Suprapubic skin (tissue), 4 donors: ENCODE data around the gene COPG2. TPM values are rescaled to one million over a fixed set of nuclear protein-coding genes. Genes with fewer than 3 reads are reported as not detected.

Experiments used
- DNase-seq, 2 donors: peaks; one replicate each; pipeline ENCODE4 v3.0.0-alpha.2; 2019; ENCODE audit warnings: low spot score in 2 of 2
- H3K27ac ChIP-seq: fragments of 200-600 bp; sonication (generic); one replicate; pipeline ENCODE4 v1.5.1; 2019
- H3K27me3 ChIP-seq: fragments of 200-600 bp; sonication (generic); one replicate; pipeline ENCODE4 v1.5.1; 2019
- H3K36me3 ChIP-seq: fragments of 200-600 bp; sonication (generic); one replicate; pipeline ENCODE4 v1.5.1; 2019
- H3K4me1 ChIP-seq: fragments of 200-600 bp; sonication (generic); one replicate; pipeline ENCODE4 v1.5.1; 2019
- H3K4me3 ChIP-seq: fragments of 200-600 bp; sonication (generic); one replicate; pipeline ENCODE4 v1.5.1; 2019; ENCODE audit warnings: mild to moderate bottlenecking
- H3K9me3 ChIP-seq: fragments of 200-600 bp; sonication (generic); one replicate; pipeline ENCODE4 v1.5.1; 2019
- EP300 ChIP-seq: sonication (generic); formaldehyde crosslinking; IDR thresholded peaks from one replicate; pipeline ENCODE4 v1.6.1; 2017; ENCODE audit warnings: antibody characterized with exemption
- POLR2A ChIP-seq, 2 donors: fragments of 450-650 bp; IDR thresholded peaks; one replicate each; pipeline ENCODE4 v1.6.1; 2017; ENCODE audit warnings: antibody characterized with exemption in 2 of 2, mild to moderate bottlenecking in 2 of 2, moderate library complexity in 2 of 2
- POLR2AphosphoS5 ChIP-seq, 3 donors: sonication (generic); formaldehyde crosslinking; IDR thresholded peaks; one replicate each; pipeline ENCODE4 v1.6.1; 2017; ENCODE audit warnings: antibody characterized with exemption in 3 of 3
- WGBS: methylation state at CpG from one replicate; pipeline ENCODE4 v1.1.5; 2018; 5-methylcytosine and 5-hydroxymethylcytosine counted together
- total RNA-seq, 4 donors: library from RNA; depleted of rRNA; stranded (reverse); fragments of >200 nt; gene quantifications; one replicate each; pipeline ENCODE4 v1.1.0, GENCODE V29; 2016
- TF ChIP-seq, protein P1 (sequence below), 2 donors: fragments of 200-600 bp in 1 of 2; fragments of 450-650 bp in 1 of 2; sonication (generic) in 1 of 2; IDR thresholded peaks; one replicate each; pipeline ENCODE4 v1.5.1; 2016 to 2019; ENCODE audit warnings: antibody characterized with exemption in 2 of 2, mild to moderate bottlenecking in 1 of 2, moderate library complexity in 1 of 2

COPG2 gene
- total RNA-seq, 4 donors from 2014 or later = 17.9 to 24.8 (median 21.0) TPM

DNA sequence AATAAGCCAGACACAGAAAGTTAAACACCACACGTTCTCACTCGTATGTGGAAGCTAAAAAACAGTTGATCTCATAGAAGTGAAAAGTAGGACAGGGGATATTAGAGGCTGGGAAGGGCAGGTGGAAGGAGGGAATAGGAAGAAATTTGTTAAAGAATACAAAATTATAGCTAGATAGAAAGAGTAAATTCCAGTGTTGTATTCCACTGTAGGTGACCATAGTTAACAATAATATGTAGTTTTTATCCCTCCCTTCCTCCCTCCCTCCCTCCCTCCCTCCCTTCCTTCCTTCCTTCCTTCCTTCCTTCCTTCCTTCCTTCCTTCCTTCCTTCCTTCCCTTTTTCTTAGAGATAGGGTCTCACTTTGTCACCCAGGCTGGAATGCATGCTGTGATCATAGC, 196.6 kb downstream of the COPG2 start:
- H3K27ac ChIP-seq = no peak overlapping the region
- TF ChIP-seq POLR2A (IDR thresholded peaks at IDR 0.05) = no peak
- TF ChIP-seq EP300 = no peak
- TF ChIP-seq, protein P1, sequence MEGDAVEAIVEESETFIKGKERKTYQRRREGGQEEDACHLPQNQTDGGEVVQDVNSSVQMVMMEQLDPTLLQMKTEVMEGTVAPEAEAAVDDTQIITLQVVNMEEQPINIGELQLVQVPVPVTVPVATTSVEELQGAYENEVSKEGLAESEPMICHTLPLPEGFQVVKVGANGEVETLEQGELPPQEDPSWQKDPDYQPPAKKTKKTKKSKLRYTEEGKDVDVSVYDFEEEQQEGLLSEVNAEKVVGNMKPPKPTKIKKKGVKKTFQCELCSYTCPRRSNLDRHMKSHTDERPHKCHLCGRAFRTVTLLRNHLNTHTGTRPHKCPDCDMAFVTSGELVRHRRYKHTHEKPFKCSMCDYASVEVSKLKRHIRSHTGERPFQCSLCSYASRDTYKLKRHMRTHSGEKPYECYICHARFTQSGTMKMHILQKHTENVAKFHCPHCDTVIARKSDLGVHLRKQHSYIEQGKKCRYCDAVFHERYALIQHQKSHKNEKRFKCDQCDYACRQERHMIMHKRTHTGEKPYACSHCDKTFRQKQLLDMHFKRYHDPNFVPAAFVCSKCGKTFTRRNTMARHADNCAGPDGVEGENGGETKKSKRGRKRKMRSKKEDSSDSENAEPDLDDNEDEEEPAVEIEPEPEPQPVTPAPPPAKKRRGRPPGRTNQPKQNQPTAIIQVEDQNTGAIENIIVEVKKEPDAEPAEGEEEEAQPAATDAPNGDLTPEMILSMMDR (IDR thresholded peaks at IDR 0.05) = no peak
- no peak for TF ChIP-seq POLR2AphosphoS5 (IDR thresholded peaks at IDR 0.05)
- WGBS = 75% methylated on average over 2 of the region's 2 CpGs
- H3K4me1 ChIP-seq = no peaks in the 10 kb centered on the region
- H3K4me3 ChIP-seq = no peak overlapping the region
- DNase-seq = no peak
- H3K9me3 ChIP-seq = no peaks in the 10 kb centered on the region
- no peaks in the 10 kb centered on the region for H3K27me3 ChIP-seq
- H3K36me3 ChIP-seq = no peaks in the 10 kb centered on the region

DNA sequence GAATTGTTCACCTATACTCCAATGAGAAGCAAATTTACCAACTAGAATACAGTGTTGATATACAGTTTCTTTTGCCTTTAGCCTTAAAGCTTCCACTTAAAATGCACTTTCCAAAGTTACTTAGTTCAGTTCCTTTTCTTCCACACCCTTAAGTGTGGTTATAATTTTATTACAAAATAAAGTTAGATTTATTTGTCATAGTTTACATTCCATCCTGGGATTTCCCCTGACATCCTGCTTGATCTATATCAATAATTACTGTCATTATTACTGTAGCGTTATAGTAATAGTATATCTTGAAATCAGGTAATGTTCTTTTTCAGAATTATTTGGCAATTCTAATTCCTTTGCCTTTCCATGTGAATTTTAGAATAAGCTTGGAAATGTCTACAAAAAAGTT, 199.9 kb downstream of the COPG2 start:
- no peak for TF ChIP-seq POLR2AphosphoS5 (IDR thresholded peaks at IDR 0.05)
- TF ChIP-seq, protein P1 (IDR thresholded peaks at IDR 0.05) = no peak
- no peak for TF ChIP-seq POLR2A (IDR thresholded peaks at IDR 0.05)
- TF ChIP-seq EP300 = no peak
- no peaks in the 10 kb centered on the region for H3K27me3 ChIP-seq
- 64% methylated on average over 1 of the region's 1 CpG for WGBS

DNA sequence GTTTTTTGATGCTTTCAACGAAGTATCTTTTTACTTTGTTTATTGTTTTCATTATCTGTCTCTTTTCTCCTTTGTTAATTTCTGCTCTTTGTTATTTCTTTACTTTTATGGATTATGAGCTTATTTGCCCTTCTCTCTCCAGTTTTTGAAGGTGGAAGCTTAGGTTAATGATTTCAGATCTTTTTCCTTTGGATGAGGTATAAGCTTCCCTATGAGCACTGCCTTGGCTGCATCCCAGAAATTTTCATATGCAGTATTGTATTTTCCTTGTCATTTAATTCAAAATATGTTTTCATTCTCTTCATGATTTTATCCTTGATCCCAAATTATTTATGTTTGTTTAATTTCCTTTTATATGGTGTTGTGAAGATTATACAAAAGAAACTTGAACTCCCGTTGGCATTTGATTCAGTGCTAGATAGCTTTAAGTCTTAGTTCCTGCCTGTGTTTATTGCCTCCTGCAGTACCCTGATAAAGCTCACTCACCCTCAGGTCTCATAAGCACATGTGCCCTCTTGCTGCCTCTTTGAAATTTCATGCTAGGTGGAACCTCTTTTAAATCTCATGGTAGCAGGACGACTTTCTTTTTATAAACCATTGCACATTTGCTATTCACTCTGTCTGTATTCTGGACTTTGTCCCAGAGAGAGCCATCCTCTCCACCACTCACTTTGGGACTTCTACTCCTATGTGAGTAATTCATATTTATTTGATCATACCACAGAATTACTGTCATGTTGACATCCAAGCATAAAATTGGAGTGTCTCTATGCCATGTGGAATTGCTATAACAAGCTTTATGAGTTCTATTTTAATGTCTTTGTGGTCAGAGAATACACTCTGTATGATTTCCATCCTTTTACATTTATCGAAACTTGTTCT, 204.8 kb downstream of the COPG2 start:
- H3K27ac ChIP-seq = no peak overlapping the region
- H3K4me1 ChIP-seq = no peaks in the 10 kb centered on the region
- TF ChIP-seq EP300 = no peak
- no peak for TF ChIP-seq POLR2A (IDR thresholded peaks at IDR 0.05)
- TF ChIP-seq POLR2AphosphoS5 (IDR thresholded peaks at IDR 0.05) = no peak
- TF ChIP-seq, protein P1 (IDR thresholded peaks at IDR 0.05) = no peak
- no peak for DNase-seq
- no peak overlapping the region for H3K4me3 ChIP-seq
- no peaks in the 10 kb centered on the region for H3K36me3 ChIP-seq
- WGBS = 54% methylated on average over 4 of the region's 4 CpGs
- H3K9me3 ChIP-seq = peaks cover 9% of the 10 kb centered on the region
- H3K27me3 ChIP-seq = no peaks in the 10 kb centered on the region

More for the DNA sequence above, 199.9 kb downstream of the COPG2 start:
- no peaks in the 10 kb centered on the region for H3K9me3 ChIP-seq
- no peak overlapping the region for H3K4me3 ChIP-seq
- H3K4me1 ChIP-seq = no peaks in the 10 kb centered on the region
- H3K27ac ChIP-seq = no peak overlapping the region
- no peaks in the 10 kb centered on the region for H3K36me3 ChIP-seq
- no peak for DNase-seq

DNA sequence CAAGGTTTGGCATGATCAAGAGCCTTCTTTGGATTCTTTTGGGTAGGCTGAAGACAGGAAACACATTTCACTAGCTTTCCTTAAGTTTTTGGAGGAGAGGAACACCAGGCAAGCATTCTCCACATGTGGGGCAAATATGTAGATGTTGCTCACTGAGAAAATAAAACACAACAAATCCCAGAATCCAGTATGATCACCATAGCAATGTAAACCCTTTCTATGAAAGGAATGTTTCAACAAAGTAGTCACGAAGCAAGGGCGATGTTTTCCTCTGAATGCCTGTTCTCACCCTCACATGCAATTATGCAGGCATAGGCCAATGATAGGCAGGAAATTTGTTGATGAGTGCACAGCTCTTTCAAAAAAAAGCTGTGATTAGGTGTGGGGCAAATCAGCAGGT, 207.3 kb downstream of the COPG2 start:
- Histone ChIP-seq H3K4me1 (no peaks in the 10 kb centered on the region), H3K4me3 (no peak overlapping the region), H3K9me3 (peaks cover 9% of the 10 kb centered on the region), H3K27me3 (no peaks in the 10 kb centered on the region), H3K27ac (no peak overlapping the region), H3K36me3 (no peaks in the 10 kb centered on the region)
- DNase-seq = no peak
- TF ChIP-seq POLR2A (IDR thresholded peaks at IDR 0.05) = no peak
- TF ChIP-seq POLR2AphosphoS5 (IDR thresholded peaks at IDR 0.05) = no peak
- TF ChIP-seq EP300 = no peak
- TF ChIP-seq, protein P1 (IDR thresholded peaks at IDR 0.05) = no peak
- 52% methylated on average over 2 of the region's 2 CpGs for WGBS

DNA sequence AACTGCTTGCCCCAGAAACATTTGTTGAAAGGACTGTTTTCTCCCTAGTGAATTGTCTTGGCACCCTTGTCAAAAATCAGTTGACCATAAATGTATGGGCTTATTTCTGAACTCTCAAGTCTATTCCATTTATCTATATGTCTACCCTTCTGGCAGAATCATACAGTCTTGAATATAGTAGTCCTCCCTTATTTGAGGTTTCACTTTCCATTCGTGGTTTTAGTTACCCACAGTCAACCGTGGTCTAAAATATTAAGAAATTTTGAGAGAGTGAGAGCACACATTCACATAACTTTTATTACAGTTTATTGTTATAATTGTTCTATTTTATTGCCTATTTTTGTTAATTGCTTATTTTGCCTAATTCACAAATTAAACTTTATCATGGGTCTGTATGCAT, 210.3 kb downstream of the COPG2 start:
- peaks cover 9% of the 10 kb centered on the region for H3K9me3 ChIP-seq
- no peak overlapping the region for H3K4me3 ChIP-seq
- no peak for DNase-seq
- no peak overlapping the region for H3K27ac ChIP-seq
- no peaks in the 10 kb centered on the region for H3K4me1 ChIP-seq
- no peaks in the 10 kb centered on the region for H3K27me3 ChIP-seq
- WGBS = 76% methylated on average over 2 of the region's 2 CpGs
- H3K36me3 ChIP-seq = no peaks in the 10 kb centered on the region
- TF ChIP-seq EP300 = no peak
- no peak for TF ChIP-seq POLR2AphosphoS5 (IDR thresholded peaks at IDR 0.05)
- TF ChIP-seq, protein P1 (IDR thresholded peaks at IDR 0.05) = no peak
- TF ChIP-seq POLR2A (IDR thresholded peaks at IDR 0.05) = no peak
